Chondrocyte (in vitro differentiated cells): ENCODE measurements around the gene B3GALT6. TPM values are rescaled to one million over a fixed set of nuclear protein-coding genes. Genes with fewer than 3 reads are reported as not detected.

Source experiments
- DNase-seq: peaks from one replicate; pipeline ENCODE4 v3.0.0; 2021; ENCODE audit warnings: mixed read lengths, low spot score
- H3K27ac Mint-ChIP-seq: one replicate; pipeline ENCODE4 v1.8.0; 2021; ENCODE audit warnings: mild to moderate bottlenecking, moderate library complexity, mixed read lengths; ENCODE audit not compliant: unreplicated experiment
- H3K27me3 Mint-ChIP-seq: 2 replicates; pipeline ENCODE4 v1.8.0; 2021; ENCODE audit warnings: low read depth, mixed read lengths
- H3K36me3 Mint-ChIP-seq: 2 replicates; pipeline ENCODE4 v1.8.0; 2021; ENCODE audit warnings: low read depth, mixed read lengths
- H3K4me1 Mint-ChIP-seq: 2 replicates; pipeline ENCODE4 v1.8.0; 2021; ENCODE audit warnings: low read depth, mild to moderate bottlenecking, mixed read lengths
- H3K4me3 Mint-ChIP-seq: one replicate; pipeline ENCODE4 v1.8.0; 2021; ENCODE audit warnings: mild to moderate bottlenecking, moderate library complexity, mixed read lengths; ENCODE audit not compliant: unreplicated experiment
- H3K9me3 Mint-ChIP-seq: 2 replicates; pipeline ENCODE4 v1.8.0; 2021; ENCODE audit warnings: low read depth, mixed read lengths
- CTCF ChIP-seq: fragments of 200-600 bp; sonication (generic); IDR thresholded peaks from 2 replicates; pipeline ENCODE4 v1.5.0; 2021; ENCODE audit warnings: antibody characterized with exemption, mild to moderate bottlenecking, moderate library complexity
- total RNA-seq: library from RNA; stranded (reverse); gene quantifications from 3 replicates; pipeline ENCODE4 v1.2.1, GENCODE V29; 2021

Gene B3GALT6
- total RNA-seq, 1 donor from 2014 or later: 39.6 TPM

GRCh38 chr1:1264026-1264425 is 32.0 kb downstream of the B3GALT6 start:
- Mint-ChIP-seq H3K27me3 (no peaks in the 10 kb centered on the region), H3K27ac (peak overlapping the region; percentile 98), H3K4me3 (no peak overlapping the region), H3K9me3 (no peaks in the 10 kb centered on the region), H3K4me1 (peaks cover 29% of the 10 kb centered on the region), H3K36me3 (peaks cover 23% of the 10 kb centered on the region)
- TF ChIP-seq CTCF: no peak
- no peak for DNase-seq

GRCh38 chr1:1264868-1265272 is 32.8 kb downstream of the B3GALT6 start:
- Mint-ChIP-seq H3K9me3 (no peaks in the 10 kb centered on the region), H3K4me3 (peak overlapping the region; percentile 24), H3K4me1 (peaks cover 31% of the 10 kb centered on the region), H3K27me3 (no peaks in the 10 kb centered on the region), H3K36me3 (peaks cover 18% of the 10 kb centered on the region), H3K27ac (peak overlapping the region; percentile 98)
- TF ChIP-seq CTCF: peak; percentile 82
- no peak for DNase-seq

- Mint-ChIP-seq H3K27ac (peak overlapping the region; percentile 69), H3K36me3 (peaks cover 6% of the 10 kb centered on the region), H3K9me3 (no peaks in the 10 kb centered on the region), H3K27me3 (no peaks in the 10 kb centered on the region), H3K4me3 (no peak overlapping the region), H3K4me1 (peaks cover 52% of the 10 kb centered on the region)
- TF ChIP-seq CTCF: no peak
- DNase-seq: no peak
Measured at GRCh38 chr1:1267488-1268283, 35.6 kb downstream of the B3GALT6 start.

- peaks cover 57% of the 10 kb centered on the region for H3K4me1 Mint-ChIP-seq
- no peak overlapping the region for H3K4me3 Mint-ChIP-seq
Measured at GRCh38 chr1:1268284-1268682, 36.2 kb downstream of the B3GALT6 start.

GRCh38 chr1:1270813-1271212 is 38.8 kb downstream of the B3GALT6 start:
- Mint-ChIP-seq H3K27ac (peak overlapping the region; percentile 83), H3K36me3 (peaks cover 1% of the 10 kb centered on the region), H3K27me3 (no peaks in the 10 kb centered on the region), H3K4me3 (peak overlapping the region; percentile 13), H3K4me1 (peaks cover 45% of the 10 kb centered on the region), H3K9me3 (no peaks in the 10 kb centered on the region)
- no peak for DNase-seq
- TF ChIP-seq CTCF: no peak

More at GRCh38 chr1:1268284-1268682, 36.2 kb downstream of the B3GALT6 start:
- H3K9me3 Mint-ChIP-seq: no peaks in the 10 kb centered on the region
- no peak for TF ChIP-seq CTCF
- H3K27me3 Mint-ChIP-seq: no peaks in the 10 kb centered on the region
- no peak for DNase-seq
- peak overlapping the region; percentile 32 for H3K27ac Mint-ChIP-seq
- peaks cover 4% of the 10 kb centered on the region for H3K36me3 Mint-ChIP-seq
